HG03103 (cell line): ENCODE measurements around the gene SLC1A2.

ENCODE experiments used
- ATAC-seq: cut with Tn5 transposase; IDR thresholded peaks from one replicate; pipeline ENCODE4 v1.9.1; 2021; ENCODE audit warnings: low read depth; ENCODE audit not compliant: unreplicated experiment

SLC1A2 gene

DNA sequence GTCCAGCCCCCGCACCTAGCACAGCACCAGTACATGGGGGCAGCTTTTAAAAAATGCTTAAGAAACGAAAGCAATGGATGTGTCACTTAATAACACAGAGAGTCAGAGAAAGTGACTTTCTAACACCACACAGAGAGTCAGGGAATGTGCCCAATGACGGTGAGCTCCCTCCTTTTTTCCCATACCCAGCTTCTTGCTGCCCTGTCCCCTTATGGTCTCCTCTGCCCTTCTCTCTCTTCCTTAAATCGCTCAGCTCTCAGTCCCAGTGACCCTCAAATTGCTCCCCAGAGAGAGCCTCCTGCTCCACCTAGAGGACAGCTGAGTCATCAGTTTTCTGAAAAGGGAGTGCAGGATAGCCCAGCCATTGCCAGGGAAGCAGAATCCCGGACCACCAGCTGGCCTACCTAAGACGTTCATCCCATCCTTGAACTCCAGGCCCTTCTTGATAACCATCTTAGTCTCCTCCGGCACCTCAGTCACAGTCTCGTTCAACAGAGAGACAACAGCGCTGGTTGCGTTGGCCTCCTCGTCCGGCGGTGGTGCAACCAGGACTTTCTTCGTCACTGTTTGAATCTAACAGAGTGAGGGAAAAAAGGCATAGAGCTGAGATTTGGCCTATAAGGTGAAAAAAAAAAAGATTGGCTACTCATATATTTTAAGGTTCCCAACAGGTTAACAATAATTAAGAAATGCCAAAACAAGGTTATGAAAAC lies 113.5 kb downstream of the SLC1A2 start:
- ATAC-seq: no peak

DNA sequence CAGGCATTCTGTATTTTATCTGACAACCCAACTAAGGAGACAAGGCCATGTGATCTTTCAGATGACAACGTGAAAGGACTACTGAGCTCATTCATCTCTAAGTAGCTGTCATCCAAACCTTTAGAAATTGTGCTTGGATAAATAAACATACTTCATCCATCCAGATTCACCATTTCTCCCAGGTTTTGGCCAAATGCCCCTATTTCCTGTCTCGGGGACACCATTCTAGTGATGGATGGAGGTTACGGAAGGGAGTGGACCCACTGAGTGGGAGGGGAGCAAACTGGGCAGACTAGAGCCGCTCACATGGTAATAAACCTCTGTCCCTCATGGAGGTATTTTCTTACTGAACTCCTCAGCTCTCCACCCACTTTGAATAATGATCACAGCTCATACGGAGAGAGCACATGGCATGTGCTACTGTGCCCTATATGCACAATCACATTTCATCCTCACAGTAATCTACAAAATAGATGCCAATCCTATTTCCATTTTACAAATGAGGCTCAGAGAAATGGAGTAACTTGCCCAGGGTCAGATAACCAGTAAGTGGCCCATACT lies 114.4 kb downstream of the SLC1A2 start:
- ATAC-seq: no peak

DNA sequence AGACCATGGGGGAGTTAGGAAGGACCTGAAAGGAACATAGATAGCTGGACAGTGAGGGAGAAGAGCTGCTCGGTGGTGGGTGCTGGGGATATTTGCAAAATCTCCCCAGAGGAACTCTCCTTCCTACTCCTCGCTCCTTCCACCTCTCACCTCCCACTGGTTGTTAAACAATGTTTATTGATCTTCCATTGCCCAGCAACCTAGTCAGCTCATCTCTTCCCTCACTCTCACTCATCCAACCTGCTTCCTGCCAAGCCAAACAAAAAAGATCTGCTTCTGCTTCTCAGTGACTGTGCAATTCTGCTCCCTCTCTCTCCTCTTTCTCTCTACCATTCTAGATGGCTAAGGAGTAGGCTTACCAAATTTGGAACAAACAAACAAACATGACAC lies 115.0 kb downstream of the SLC1A2 start:
- ATAC-seq: no peak

DNA sequence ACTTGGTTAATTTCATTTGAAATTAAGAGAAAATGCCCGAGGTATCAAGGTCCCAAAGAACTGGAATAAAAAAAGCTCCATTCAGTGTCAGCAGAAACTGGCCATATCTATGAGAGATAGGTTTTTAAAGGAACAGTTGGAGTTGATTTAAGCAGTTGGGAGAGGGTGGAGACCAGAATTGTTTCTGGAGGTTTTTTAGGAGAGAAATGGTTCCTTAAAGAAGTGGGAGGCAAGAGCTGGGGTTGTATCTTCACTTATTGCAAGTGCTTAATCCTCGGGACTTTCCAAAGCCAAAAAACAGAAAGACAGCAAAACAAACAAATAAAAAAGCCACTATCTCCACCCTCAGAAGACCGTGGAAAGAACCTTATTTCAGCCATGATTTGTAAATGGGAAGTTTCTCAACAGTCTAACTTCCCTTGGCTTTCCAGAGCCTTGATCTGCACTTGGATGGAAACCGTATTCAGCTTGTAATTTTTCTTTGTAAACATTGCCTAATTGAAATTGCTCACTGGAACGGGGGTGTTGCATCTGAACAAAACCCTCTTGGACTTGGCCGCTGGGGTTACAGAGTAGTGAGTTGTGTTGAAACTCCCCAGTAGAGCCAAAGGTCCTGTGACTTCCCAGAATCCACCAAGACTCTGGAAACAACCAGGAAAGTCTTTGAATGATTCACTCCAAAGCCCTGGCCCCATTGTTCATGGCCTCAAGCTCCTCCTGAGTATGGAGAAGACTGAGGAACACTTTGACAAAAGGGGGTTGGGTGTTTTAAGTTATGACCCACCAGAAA lies 115.6 kb downstream of the SLC1A2 start:
- no peak for ATAC-seq

DNA sequence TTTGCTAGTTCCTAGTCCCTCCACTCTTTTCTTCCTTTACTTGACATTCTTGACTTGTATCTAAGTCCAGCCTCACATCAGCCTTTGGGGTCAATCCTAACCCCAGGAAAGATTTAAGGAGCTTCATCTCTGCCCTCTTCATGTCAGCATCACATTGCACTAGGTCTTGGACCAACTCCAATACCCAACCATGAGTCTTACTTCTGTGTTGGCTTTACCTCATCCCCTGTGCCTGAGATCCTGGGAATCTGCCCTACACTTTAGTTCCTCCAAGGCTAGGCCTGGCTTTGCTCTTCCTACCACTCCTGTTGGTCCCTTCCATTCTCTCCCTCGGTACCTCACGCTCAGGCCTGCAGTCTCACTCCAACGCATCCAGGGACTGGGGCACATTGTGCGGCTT lies 117.0 kb downstream of the SLC1A2 start:
- no peak for ATAC-seq

DNA sequence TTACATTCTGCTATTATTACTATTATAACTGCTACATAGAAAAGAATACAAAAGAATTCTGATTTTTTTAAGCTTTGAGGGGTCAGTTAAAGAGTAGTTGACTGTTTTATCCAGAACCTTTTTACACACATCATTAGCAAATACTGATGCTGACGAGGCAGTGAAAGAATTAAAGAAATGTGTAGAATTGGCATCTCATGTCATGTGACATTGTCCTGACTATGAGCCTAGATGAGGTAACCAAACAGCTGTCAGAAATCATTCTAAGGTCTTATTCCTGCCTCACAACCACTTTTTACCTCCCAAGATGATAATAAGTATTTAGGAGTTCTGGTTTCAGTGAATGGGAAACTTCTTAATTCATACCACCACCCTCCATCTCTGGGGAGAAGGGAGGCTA lies 121.0 kb downstream of the SLC1A2 start:
- no peak for ATAC-seq

DNA sequence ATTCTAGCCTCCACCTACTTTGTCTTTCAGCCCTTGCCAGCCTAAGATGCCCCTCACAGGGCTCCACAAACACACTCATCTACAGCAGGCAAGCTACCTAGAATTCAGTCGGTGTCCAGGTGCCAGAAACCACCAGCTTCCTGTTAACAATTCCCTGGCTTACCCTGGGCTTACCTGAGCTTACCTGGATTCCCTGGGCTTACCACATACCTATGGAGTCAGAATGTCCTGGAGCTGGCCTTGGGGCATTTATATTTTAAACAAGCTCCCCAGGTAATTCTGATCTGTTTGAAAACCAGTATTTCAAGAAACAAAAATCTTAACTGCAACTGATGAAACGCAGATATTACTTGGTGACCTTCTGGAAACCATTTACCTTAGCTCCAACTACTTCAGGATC lies 123.6 kb downstream of the SLC1A2 start:
- no peak for ATAC-seq

DNA sequence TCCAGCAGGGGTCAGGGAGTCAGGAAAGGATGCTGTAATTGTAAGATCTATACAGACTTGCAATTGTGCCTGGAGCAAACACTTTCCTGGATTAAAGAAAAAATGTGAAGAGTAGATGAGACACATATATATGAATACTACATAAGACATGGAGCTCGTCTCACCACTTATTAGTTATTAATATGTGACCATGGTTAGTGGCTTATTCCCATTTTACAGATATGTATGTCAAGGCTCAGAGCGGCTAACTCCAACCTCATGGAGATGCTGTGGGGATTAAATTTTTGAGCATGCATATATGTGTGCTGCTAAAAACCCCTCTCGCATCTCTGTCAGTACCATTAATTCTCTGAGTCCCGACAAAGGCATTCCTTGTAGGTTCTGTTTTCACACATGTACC lies 125.7 kb downstream of the SLC1A2 start:
- no peak for ATAC-seq

DNA sequence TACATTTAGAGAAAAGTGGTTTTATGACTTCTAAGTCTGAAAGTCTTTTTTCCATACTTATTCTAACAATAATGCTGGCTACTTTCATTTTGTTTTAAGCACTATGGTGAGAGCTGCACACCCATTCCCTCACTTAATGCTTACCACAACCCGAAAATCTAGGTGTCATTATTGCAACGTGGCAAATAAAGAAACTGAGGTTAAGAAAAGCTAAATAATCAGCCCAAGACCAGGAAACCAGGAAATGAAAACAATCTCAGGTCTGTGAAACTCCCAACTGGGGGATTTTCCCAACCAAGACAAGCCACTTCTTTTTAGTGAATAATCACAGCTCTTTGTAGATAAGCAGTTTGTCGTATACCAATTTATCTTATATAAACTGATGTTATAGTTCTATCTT lies 126.3 kb downstream of the SLC1A2 start:
- no peak for ATAC-seq

DNA sequence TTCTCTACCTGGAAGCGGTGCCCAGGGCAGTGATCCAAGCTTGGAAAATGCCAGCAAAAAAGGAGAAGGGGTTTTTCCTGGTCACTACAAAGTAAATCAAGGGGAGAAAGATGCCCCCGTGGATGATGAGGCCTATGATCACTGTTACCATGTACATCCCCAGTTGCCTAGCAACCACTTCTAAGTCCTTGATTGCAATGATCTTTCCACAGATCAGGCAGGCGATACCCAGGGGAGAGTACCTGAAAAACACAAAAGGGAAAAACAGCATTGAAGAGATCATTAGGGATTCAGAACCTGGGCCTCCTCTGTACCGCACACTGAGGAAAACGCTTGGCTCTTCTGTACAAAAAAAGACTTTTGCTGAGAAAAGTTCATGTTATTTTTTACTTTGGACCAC lies 127.1 kb downstream of the SLC1A2 start:
- ATAC-seq: no peak

DNA sequence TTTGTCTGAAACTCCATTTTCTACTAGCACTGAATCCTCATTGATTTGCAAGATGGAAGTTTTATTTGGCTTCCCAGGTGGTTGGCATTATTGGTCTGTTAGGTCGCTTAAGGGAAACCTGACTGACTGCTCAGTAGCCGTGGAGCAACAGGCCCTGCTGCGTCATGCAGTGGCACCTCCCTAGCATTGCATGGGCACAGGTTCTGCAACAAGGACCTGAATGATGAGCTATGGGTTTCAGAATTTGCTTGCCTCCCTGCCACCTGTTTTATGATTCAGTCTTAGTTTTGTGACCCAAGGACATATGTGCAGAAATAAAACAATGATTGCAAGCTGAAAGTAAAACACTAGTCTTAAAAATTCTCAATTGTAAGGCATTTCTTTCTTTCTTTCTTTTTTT lies 128.5 kb downstream of the SLC1A2 start:
- ATAC-seq: no peak

DNA sequence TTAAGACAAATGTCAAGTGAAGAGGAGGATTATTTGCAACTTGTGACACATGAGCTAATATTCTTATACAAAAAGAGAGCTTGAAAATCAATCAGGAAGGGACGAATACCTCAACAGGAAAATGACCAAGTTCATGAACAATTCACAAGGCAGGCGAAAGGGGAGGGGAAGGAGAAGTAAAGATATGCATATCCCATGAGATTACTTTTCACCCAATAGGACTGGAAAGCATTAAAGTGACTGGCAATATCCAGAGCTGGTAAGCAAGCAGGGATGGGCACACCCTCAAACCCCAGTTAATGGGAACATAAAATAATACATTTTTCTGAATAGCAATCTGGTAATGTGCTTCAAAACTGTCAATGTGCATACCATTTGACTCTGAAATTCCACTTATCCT lies 129.5 kb downstream of the SLC1A2 start:
- ATAC-seq: no peak

DNA sequence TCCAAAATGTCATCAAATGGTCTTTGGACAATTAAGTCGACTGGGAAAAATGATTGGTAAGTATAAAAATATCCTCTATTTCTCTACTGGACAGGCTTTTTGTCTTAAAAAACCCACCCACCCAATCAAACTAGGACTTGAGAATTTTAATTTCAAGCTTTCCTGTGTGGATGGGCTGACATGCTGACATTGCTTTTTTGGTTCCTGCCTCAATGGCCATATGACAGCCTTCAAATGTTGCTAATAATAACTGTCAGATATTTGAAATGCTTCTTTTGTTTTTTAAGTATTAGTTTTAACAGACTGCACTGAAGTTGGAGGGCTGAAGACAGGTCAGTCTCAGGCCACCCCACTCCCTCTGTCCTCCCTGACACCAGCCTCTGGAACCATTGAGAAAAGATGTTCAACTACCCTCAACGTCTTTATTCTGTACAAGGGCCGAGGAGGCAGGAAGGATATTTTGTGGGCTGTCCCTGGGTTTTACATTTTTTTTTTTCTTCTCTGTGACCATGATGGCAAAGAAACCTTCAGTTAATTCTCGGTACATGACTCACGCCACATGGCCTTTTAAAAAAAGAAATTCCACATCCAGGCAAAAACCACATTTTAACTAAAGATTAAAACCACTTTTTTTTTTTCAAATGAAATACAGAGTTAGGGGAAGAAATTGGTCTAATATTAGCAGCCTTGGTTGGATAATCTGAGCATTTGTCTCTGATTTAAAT lies 130.4 kb downstream of the SLC1A2 start:
- ATAC-seq: no peak

DNA sequence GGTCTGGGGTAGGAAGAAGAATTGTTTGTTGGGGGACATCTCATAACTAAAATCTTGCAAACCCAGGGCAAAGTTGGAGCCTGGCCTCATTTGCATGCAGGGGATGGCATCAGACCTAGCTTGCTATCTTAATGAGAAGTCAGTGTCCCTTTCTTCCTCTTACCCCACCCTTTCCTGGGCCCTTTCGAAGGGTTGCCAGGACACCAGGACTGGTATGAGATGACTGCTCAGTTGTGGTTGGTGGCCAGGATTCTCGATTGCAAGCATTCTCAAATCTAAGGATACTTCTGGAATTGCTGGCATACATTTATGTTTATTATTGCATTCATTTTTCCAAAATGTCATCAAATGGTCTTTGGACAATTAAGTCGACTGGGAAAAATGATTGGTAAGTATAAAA lies 131.0 kb downstream of the SLC1A2 start:
- ATAC-seq: no peak

DNA sequence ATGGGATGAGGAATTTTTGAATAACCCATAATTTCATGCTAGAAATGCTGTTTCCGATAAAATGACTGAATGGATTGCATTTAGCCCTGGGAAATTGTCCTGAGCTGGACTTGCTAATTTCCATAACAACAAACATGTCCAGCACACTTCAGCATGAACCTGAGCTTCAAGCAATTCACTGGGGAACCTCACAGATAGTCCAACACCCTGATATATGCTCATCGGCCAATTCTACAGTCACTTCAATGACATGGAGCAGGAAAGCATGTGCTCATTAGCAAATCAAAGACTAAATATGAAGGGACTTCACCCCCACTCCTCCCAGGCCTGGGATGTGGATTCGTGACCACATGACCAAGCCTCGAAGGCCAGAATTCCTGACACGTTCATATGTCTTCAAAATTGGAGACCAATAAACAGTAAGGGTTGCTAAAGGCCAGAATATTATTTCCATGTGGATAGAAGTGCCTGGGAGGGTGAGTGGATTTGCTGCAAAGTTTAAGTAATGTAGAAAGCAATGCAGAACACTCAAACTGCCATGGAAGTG lies 131.9 kb downstream of the SLC1A2 start:
- ATAC-seq: no peak

DNA sequence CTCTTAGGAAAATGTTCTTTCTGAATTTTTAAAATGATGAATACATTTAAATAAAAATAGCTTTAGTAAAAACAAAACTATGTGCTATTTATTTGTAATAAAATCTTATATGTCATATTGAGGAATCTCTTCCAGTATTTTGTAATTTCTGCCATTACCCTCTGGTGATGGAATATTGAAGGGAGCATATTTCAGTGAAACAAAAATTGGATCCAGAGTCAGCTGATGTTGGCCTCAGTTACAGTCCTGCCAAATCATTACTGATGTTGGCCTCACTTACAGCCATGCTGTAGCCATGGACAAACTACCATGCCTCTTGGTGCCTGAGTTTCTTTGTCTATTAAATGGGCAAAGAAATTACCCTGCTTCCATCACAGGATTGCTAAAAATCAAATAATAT lies 133.2 kb downstream of the SLC1A2 start:
- ATAC-seq: no peak

DNA sequence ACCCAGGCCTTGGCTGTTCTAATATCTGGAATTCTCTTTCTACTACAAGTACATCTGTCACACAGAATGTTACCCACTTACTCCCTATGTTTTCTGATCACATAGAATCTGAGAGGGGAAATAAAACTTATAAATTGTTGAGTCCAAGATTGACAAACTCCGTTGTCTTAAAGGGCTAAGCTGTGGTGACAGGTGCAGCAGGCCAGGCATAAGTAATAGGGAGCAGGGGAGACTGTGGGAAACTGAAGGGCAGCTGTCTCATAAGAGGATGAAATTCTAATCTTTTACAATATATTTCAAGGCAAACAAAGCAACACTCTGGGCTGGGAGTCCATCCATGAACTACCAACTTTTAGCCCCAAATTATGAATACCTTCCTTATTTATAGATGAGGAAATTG lies 133.9 kb downstream of the SLC1A2 start:
- no peak for ATAC-seq

DNA sequence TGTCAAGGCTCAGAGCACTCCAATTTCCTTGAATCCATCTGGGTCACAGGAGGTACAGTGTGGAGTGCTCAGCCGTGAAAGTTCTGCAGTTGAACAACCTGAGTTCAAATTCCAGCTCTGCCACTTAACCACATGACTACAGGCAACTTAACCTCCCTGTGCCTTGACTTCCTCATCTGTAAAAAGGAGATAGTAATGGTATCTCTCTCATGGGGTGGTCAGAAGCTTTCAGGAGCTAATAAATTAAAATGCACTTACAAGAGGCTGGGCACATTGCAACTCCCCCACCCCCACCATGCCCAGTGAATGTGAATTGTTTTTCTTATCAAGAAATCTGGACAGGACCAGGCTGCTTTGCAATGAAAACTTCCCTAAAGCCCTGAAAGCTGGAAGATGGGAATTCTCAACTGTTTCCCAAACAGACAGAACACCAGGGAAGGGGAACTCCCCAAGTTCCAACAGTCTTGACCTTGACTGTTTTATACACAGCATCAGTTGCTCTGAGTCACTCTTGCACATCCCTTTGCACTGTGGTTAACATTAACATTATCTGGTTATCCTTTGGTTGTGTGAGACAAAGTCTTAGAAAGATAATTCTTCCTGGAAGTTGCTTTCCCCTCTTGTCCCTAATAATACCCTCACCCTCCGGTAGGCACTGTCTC lies 137.0 kb downstream of the SLC1A2 start:
- ATAC-seq: no peak

DNA sequence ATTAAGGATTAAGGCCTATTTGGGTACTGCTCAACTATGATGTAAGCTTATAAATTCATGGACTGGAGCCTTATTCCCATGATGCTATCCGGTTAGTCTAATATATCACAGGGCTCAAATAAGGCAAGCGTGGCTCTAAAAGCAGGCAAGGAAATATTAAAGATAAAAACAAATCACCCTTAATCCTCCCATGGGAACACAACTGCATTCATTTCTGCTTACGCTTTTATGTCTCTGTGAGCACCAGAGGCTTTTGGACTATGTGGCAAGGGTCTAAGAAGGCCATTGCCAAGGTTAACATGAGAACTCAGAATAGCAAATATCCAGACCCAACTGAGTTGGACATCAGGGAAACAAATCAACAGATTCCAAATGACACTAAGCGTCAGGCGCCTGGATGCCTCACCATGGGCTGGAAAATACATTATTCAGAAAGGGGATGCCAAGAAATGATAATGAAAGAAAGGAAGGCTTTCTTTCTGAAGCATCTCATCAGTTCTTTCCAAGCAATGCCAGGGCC lies 138.1 kb downstream of the SLC1A2 start:
- ATAC-seq: no peak

DNA sequence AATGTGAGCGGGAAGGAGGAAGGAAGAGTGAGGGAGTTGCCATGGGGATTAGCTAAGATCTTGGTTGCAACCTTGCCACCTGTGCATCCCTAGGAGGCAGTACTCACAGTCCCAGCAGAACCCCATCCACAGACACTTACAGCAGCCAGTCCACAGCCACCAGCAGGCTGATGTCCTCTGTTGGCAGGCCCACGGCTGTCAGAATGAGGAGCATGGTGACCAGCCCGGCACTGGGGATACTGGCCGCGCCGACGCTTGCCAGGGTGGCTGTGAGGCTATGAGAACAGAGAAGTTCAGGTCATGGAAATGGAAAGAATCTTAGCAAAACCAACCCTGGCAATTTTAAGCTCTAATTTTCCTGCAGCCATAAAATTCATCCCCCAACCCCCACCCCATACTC lies 138.6 kb downstream of the SLC1A2 start:
- no peak for ATAC-seq
